Spleen (tissue), 11 donors: ENCODE results near the gene ZSCAN32. TPM values are rescaled to one million over a fixed set of nuclear protein-coding genes. Genes with fewer than 3 reads are reported as not detected.

Source experiments
- DNase-seq: peaks from one replicate; pipeline ENCODE4 v3.0.0-alpha.2; 2020
- H3K27ac ChIP-seq, 8 donors: fragments of 200-600 bp; sonication (generic) in 7 of 8; 1 replicate in 4 of 8; 2 replicates in 4 of 8; pipeline versions ENCODE4 v1.5.0 to v1.8.0; 2016 to 2021; ENCODE audit warnings: inconsistent platforms in 4 of 8, mild to moderate bottlenecking in 4 of 8, moderate library complexity in 1 of 8
- H3K27me3 ChIP-seq, 7 donors: fragments of 200-600 bp; sonication (generic) in 6 of 7; replicated peaks in 1 of 7; 1 replicate in 4 of 7; 2 replicates in 3 of 7; pipeline versions ENCODE4 v1.5.0 to v1.8.0; 2016 to 2021; ENCODE audit warnings: inconsistent platforms in 3 of 7, mild to moderate bottlenecking in 1 of 7
- H3K36me3 ChIP-seq, 6 donors: fragments of 200-600 bp; sonication (generic) in 5 of 6; 1 replicate in 4 of 6; 2 replicates in 2 of 6; pipeline versions ENCODE4 v1.5.0 to v1.8.0; 2016 to 2021; ENCODE audit warnings: inconsistent platforms in 2 of 6
- H3K4me1 ChIP-seq, 6 donors: fragments of 200-600 bp; sonication (generic) in 5 of 6; 1 replicate in 3 of 6; 2 replicates in 3 of 6; pipeline versions ENCODE4 v1.5.0 to v1.8.0; 2016 to 2021; ENCODE audit warnings: inconsistent platforms in 3 of 6
- H3K4me3 ChIP-seq, 8 donors: fragments of 200-600 bp; sonication (generic) in 7 of 8; 1 replicate in 4 of 8; 2 replicates in 4 of 8; pipeline versions ENCODE4 v1.5.0 to v1.8.0; 2016 to 2021; ENCODE audit warnings: inconsistent platforms in 4 of 8, mild to moderate bottlenecking in 4 of 8, moderate library complexity in 2 of 8
- H3K9me3 ChIP-seq, 8 donors: fragments of 200-600 bp; sonication (generic) in 7 of 8; 1 replicate in 4 of 8; 2 replicates in 4 of 8; pipeline versions ENCODE4 v1.5.0 to v1.8.0; 2016 to 2021; ENCODE audit warnings: inconsistent platforms in 4 of 8
- POLR2A ChIP-seq, 3 donors: fragments of 450-650 bp; IDR thresholded peaks; one replicate each; pipeline ENCODE4 v1.5.1; 2017; ENCODE audit warnings: antibody characterized with exemption in 3 of 3, mild to moderate bottlenecking in 1 of 3
- POLR2AphosphoS5 ChIP-seq, 3 donors: sonication (generic); formaldehyde crosslinking; IDR thresholded peaks; one replicate each; pipeline ENCODE4 v1.5.1; 2017; ENCODE audit warnings: antibody characterized with exemption in 3 of 3
- WGBS, 5 donors: extraction: QIAGEN DNeasy Blood & Tissue Kit in 3 of 5; methylation state at CpG; one replicate each; pipeline versions ENCODE4 v1.1.5 to v1.1.7; 2013 to 2018; 5-methylcytosine and 5-hydroxymethylcytosine counted together
- intact Hi-C: fragments of 100-400 bp; cut with DNase I; formaldehyde crosslinking; loops from one replicate; pipeline ENCODE4 v1.15.0; 2023; ENCODE audit warnings: low total_unique reads
- polyA plus RNA-seq, 3 donors: library from polyadenylated mRNA; stranded (reverse); fragments of 200-250 nt; gene quantifications; one replicate each; pipeline ENCODE4 v1.2.1, GENCODE V29; 2013
- total RNA-seq, 7 donors: library from RNA; depleted of rRNA in 3 of 7; stranded (reverse); fragments of >200 nt in 3 of 7; fragmentation: NEBNext Ultra II Directional in 4 of 7; extraction: Animal tissue kit (Norgen Biotek cat#: 25700) in 4 of 7; gene quantifications; one replicate each; pipeline versions ENCODE4 v1.1.0 to v1.2.1, GENCODE V29; 2016 to 2021
- TF ChIP-seq, protein P1 (sequence below), 11 experiments: fragments of 200-600 bp in 7 of 11; fragments of 450-650 bp in 4 of 11; sonication (generic) in 4 of 11; IDR thresholded peaks in 8 of 11; conservative IDR thresholded peaks in 3 of 11; 1 replicate in 7 of 11; 2 replicates in 4 of 11; pipeline versions ENCODE4 v1.4.0 to v1.8.0; 2016 to 2021; ENCODE audit warnings: antibody characterized with exemption in 11 of 11, inconsistent platforms in 4 of 11, mild to moderate bottlenecking in 1 of 11
- donor health status: healthy with polysubstance abuse.
- donor health status: DM: no; HTN: no; CAD: no; lungs with moderate emphysema.
- donor health status: DM: no; HTN: no; CAD: no.
- donor health status: Bipolar disorder and iron deficiency.
- donor health status: healthy.
- donor health status: DM: no; HTN: no; CAD: no.
- donor health status: DM: yes; HTN: yes; CAD: no.

The ZSCAN32 gene
- total and polyA plus RNA-seq, 10 donors: 8.5 to 20.7 (median 14.6) TPM

DNA sequence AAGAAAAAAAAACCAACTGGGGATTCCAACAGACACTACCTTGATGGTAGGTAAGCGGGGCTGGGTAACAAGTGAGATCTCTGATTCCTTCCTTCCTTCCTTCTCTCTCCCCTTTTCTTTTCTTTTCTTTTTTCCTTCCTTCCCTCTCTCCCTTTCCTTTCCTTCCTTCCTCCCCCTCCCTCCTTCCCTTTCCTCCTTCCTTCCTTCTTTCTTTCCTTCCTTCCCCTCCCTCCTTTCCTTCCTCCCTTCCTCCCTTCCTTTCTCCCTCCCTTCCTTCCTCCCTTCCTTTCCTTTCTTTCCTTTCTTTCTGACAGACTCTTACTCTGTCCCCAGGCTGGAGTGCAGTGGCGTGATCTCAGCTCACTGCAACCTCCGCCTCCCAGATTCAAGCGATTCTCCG lies 25.1 kb downstream of the ZSCAN32 start:
- Histone ChIP-seq H3K4me1 (no peaks in the 10 kb centered on the region), H3K27ac (no peak overlapping the region), H3K27me3 (no peaks in the 10 kb centered on the region), H3K9me3 (peaks cover 0 to 56% (median 0%) of the 10 kb centered on the region in 8 donors), H3K4me3 (no peak overlapping the region), H3K36me3 (peaks cover 0 to 34% (median 7%) of the 10 kb centered on the region in 6 donors)
- intact Hi-C loops: no loop called here
- DNase-seq: no peak
- 92 to 94% (median 93%) methylated on average over 5 of the region's 5 CpGs for WGBS, 5 donors
- TF ChIP-seq, protein P1, sequence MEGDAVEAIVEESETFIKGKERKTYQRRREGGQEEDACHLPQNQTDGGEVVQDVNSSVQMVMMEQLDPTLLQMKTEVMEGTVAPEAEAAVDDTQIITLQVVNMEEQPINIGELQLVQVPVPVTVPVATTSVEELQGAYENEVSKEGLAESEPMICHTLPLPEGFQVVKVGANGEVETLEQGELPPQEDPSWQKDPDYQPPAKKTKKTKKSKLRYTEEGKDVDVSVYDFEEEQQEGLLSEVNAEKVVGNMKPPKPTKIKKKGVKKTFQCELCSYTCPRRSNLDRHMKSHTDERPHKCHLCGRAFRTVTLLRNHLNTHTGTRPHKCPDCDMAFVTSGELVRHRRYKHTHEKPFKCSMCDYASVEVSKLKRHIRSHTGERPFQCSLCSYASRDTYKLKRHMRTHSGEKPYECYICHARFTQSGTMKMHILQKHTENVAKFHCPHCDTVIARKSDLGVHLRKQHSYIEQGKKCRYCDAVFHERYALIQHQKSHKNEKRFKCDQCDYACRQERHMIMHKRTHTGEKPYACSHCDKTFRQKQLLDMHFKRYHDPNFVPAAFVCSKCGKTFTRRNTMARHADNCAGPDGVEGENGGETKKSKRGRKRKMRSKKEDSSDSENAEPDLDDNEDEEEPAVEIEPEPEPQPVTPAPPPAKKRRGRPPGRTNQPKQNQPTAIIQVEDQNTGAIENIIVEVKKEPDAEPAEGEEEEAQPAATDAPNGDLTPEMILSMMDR (IDR thresholded peaks at IDR 0.05 in 8 of 11, conservative IDR thresholded peaks at IDR 0.05 in 3 of 11): no peak
- TF ChIP-seq POLR2AphosphoS5 (IDR thresholded peaks at IDR 0.05) (no peak), POLR2A (IDR thresholded peaks at IDR 0.05) (no peak)

DNA sequence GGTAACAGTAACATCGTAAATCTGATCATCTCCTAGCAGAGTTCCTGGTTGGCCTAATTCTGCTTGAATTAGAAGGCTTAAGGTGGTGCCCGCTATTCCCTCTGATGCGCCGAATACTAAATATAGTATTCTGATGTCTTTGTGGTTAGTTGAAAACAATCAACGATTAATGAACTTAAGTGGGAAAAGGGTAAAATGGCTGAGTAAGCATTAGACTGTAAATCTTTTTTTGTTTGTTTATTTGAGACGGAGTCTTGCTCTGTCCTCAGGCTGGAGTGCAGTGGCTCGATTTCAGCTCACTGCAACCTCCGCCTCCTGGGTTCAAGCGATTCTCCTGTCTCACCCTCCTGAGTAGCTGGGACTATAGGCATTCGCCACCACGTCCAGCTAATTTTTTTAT lies 31.7 kb downstream of the ZSCAN32 start:
- no peak for DNase-seq
- Histone ChIP-seq H3K27me3 (no peaks in the 10 kb centered on the region), H3K9me3 (peaks cover 0 to 11% (median 0%) of the 10 kb centered on the region in 8 donors), H3K4me3 (no peak overlapping the region), H3K27ac (no peak overlapping the region), H3K36me3 (no peaks in the 10 kb centered on the region), H3K4me1 (peaks cover 0 to 7% (median 2%) of the 10 kb centered on the region in 6 donors)
- intact Hi-C loops: no loop called here
- WGBS, 5 donors: 89 to 95% (median 93%) methylated on average over 11 of the region's 11 CpGs
- TF ChIP-seq POLR2A (IDR thresholded peaks at IDR 0.05): no peak
- TF ChIP-seq, protein P1 (IDR thresholded peaks at IDR 0.05 in 8 of 11, conservative IDR thresholded peaks at IDR 0.05 in 3 of 11): no peak
- no peak for TF ChIP-seq POLR2AphosphoS5 (IDR thresholded peaks at IDR 0.05)

DNA sequence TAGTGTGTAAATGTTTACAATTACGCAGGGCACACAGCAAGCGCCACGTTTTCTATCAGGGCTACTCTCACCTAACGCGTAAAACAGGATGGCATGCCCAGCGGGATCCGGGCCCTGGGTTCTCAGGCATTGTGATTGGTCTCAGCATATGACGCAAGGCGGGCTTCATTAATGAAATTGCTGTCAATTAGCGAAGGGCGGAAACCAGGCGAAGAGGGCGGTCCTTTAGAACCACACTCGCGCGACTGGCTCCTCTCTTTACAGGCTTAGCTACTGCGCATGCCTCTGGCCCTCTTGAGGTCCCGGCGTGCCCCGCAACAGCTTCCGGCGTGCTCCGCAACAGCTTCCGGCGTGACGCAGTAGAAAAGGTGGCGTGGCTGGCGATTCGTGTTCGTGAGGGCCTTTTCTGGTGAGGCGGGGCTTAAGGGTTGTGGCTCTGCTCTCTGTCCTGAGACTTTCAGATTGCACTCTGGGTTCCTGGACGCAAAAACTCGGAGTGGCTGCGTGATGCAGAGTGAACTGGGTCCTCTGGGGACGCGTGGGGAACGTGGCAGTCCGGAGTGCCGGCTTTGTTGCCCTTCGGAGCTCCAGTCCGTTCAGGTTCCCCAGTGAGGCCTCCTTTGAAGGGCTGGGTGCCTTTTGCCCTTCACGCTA lies 35.9 kb downstream of the ZSCAN32 start:
- WGBS, 5 donors: 8 to 35% (median 17%) methylated on average over 40 to 42 of the region's 42 CpGs
- H3K9me3 ChIP-seq: peaks cover 0 to 26% (median 5%) of the 10 kb centered on the region in 8 donors
- peaks cover 0 to 7% (median 2%) of the 10 kb centered on the region in 6 donors for H3K4me1 ChIP-seq
- peak overlapping the region; percentile 67 to 86 (median 83) for H3K27ac ChIP-seq
- DNase-seq: peak; percentile 92
- peak overlapping the region; percentile 36 to 68 (median 40) for H3K4me3 ChIP-seq
- H3K36me3 ChIP-seq: no peaks in the 10 kb centered on the region
- peak; percentile 63 to 87 (median 85) for TF ChIP-seq POLR2AphosphoS5 (IDR thresholded peaks at IDR 0.05)
- TF ChIP-seq, protein P1 (IDR thresholded peaks at IDR 0.05 in 8 of 11, conservative IDR thresholded peaks at IDR 0.05 in 3 of 11): no peak
- TF ChIP-seq POLR2A (IDR thresholded peaks at IDR 0.05): no peak
- intact Hi-C loops: no loop called here
- peaks cover 0 to 29% (median 0%) of the 10 kb centered on the region in 7 donors for H3K27me3 ChIP-seq

DNA sequence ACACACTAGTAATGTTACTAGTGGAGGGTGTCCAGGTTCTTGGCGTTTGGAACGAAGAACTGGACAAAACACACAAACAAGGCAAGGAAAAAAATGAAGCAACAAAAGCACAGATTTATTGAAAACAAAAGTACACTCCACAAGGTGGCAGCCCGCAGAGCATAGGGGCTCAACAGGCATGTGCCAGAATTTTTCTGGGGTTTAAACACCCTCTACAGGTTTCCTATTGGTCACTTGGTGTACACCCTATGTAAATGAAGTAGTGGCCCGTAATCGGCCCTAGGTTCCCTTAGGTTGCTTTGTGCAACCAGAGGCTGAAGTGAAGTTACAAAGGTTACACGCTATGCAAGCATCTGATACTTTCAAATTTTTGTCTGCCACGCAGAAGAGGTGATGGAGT lies 37.0 kb downstream of the ZSCAN32 start:
- peaks cover 0 to 7% (median 2%) of the 10 kb centered on the region in 6 donors for H3K4me1 ChIP-seq
- H3K4me3 ChIP-seq: no peak overlapping the region
- peaks cover 0 to 29% (median 0%) of the 10 kb centered on the region in 7 donors for H3K27me3 ChIP-seq
- intact Hi-C loops: no loop called here
- TF ChIP-seq POLR2AphosphoS5 (IDR thresholded peaks at IDR 0.05): no peak
- TF ChIP-seq, protein P1 (IDR thresholded peaks at IDR 0.05 in 8 of 11, conservative IDR thresholded peaks at IDR 0.05 in 3 of 11): no peak
- TF ChIP-seq POLR2A (IDR thresholded peaks at IDR 0.05): no peak
- no peaks in the 10 kb centered on the region for H3K36me3 ChIP-seq
- H3K9me3 ChIP-seq: peaks cover 0 to 26% (median 5%) of the 10 kb centered on the region in 8 donors
- no peak overlapping the region for H3K27ac ChIP-seq
- 91 to 100% (median 95%) methylated on average over 7 of the region's 7 CpGs for WGBS, 5 donors
- DNase-seq: no peak
